AML-193 (cell line): ENCODE data around the gene AP1G2.
"Not testable (repeated sequence)": the region's sequence is repeated elsewhere in the genome, so short reads cannot be mapped to it uniquely, and the experiment has no call there.

Source experiments
- DNase-seq, 2 experiments: peaks; one replicate each; lab custom pipeline; 2025; lab: John Stamatoyannopoulos, UW

Gene AP1G2

DNA sequence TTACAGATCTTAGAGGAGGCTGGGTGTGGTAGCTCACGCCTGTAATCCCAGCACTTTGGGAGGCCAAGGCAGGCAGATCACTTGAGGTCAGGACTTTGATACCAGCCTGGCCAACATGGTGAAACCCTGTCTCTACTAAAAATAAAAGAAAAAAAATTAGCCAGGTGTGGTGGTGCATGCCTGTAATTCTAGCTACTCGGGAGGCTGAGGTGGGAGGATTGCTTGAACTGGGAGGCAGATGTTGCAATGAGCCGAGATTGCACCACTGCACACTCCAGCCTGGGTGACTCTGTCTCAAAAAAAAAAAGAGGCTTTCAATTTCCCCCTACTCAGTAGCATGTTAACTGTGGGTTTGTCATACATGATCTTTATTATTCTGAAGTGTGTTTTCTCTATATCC lies 26.6 kb upstream of the AP1G2 start:
- DNase-seq, result not testable (repeated sequence)

DNA sequence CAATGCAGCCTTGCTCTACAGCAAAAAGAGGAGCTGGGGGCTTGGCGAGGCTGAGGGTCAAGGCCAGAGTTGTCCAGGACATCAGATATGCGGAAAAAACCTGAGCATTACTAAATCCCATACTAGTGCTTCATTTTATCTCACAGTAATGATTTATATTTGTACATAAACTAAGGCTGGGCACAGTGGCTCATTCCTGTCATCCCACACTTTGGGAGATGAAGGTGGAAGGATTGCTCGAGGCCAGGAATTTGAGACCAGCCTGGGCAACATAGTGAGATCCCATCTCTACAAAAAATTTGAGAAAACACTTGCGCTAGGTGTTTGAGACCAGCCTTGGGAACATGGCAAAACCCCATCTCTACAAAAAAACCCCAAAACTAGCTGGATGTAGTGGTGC lies 22.6 kb upstream of the AP1G2 start:
- no peak for DNase-seq

DNA sequence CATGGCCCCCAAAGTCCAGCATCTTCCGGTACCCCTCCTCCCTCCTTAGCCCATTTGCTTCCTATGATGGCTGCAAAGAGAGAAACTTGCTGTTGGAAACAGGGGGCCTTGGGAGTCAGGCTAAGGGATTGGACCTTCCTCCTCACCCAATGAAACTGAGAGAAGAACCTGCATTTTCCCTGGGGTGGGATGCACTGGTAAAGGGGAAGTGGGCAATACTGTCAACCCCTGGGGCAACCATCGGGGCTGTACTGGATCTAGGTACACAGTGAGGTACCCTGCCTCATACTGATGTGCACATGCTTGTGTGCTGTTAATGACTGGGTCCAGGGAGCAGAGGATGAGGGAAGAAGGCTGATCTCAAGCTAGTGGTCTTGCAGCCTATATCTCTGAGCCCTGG lies 22.0 kb upstream of the AP1G2 start:
- DNase-seq, result no peak

DNA sequence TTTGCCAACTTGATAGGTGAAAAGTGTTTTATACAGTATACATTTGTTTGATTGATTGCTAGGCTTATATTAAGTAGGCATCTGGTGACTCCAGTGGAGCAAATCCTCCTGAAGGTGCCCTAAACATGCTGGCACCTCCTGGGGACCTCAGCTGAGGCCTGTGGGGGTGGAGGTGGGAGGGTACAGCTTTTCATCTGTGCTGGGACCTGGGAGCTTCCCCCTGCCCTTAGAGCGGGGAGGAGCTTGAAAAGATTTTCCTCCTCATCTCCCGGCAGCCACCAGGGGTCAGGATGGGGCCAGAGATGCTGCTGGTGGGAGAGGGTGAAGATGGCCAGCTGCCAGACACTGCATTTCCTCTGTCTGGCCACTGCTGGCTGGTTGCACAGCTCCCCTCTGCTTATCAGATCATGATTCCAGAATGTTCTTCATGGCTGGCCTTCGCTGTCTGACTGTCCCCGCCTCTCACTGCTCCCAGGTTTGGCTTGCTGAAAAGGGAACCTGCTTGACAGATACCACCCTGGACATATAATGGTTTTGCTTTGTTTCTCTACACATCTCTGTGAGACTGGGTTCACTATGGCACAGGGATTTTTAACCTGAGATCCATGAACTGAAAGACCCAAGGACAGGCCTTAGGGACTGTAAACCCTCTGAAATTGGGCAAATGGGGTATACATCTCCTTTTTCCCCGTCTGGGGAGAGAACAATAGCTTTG lies 21.4 kb upstream of the AP1G2 start:
- peak; percentile 78 for DNase-seq

DNA sequence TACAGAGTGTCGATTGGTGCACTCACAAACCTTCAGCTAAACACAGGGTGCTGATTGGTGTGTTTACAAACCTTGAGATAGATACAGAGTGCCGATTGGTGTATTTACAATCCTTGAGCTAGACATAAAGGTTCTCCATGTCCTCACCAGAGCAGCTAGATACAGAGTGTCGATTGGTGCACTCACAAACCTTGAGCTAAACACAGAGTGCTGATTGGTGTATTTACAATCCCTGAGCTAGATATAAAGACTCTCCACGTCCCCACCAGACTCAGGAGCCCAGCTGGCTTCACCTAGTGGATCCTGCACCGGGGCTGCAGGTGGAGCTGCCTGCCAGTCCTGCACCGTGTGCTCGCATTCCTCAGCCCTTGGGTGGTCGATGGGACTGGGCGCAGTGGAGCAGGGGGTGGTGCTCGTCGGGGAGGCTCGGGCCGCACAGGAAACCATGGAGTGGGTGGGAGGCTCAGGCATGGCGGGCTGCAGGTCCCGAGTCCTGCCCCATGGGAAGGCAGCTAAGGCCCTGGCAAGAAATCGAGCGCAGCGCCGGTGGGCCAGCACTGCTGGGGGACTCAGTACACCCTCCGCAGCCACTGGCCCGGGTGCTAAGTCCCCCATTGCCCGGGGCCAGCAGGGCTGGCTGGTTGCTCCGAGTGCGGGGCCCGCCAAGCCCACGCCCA lies 17.1 kb upstream of the AP1G2 start:
- not testable (repeated sequence) for DNase-seq

DNA sequence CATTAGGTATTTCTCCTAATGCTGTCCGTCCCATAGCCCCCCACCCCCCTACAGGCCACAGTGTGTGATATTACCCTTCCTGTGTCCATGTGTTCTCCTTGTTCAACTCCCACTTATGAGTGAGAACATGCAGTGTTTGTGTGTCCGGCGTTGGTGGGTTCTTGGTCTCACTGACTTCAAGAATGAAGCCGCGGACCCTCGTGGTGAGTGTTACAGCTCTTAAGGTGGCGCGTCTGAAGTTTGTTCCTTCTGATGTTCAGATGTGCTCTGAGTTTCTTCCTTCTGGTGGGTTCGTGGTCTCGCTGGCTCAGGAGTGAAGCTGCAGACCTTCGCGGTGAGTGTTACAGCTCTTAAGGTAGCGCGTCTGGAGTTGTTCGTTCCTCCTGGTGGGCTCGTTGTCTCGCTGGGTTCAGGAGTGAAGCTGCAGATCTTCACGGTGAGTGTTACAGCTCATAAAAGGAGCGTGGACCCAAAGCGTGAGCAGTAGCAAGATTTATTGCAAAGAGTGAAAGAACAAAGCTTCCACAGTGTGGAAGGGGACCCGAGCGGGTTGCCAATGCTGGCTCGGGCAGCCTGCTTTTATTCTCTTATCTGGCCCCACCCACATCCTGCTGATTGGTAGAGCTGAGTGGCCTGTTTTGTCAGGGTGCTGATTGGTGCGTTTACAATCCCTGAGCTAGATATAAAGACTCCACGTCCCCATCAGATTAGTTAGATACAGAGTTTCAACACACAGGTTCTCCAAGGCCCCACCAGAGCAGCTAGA lies 16.4 kb upstream of the AP1G2 start:
- not testable (repeated sequence) for DNase-seq

DNA sequence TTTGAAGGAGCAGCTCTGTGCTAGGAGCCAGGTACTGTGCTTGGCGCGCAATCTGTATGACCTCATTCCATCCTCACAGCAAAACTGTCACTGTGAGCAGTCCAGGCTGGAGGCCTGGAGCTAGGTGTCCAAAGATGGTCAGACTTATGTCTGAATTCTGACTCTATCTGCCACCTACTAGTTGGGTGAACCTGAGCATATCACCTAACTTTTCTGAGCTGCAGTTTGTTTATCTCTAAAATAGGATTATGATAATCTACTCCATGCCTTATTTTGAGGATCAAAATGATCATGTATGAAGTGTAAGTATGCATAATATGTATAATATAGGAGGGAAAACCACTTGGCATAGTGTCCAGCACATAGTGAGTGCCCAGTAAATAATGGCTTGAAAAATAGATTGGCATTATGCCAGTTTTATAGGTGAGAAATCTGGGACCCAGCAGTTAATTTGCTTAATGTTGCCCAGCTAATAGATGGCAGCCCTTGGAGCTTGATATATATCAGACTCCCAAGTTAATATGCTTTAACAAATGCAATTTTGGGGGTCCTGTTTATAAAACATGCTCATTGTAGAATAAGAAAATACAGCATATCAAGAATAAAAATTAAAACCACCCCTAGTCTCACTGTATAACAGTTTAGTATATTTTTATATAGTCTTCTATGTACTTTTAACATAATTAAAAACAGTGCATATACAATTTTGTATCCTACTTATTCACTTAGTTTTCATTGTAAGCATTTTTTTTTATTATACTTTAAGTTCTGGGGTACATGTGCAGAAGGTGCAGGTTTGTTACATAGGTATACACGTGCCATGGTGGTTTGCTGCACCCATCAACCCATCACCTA lies 15.5 kb upstream of the AP1G2 start:
- DNase-seq, result no peak

DNA sequence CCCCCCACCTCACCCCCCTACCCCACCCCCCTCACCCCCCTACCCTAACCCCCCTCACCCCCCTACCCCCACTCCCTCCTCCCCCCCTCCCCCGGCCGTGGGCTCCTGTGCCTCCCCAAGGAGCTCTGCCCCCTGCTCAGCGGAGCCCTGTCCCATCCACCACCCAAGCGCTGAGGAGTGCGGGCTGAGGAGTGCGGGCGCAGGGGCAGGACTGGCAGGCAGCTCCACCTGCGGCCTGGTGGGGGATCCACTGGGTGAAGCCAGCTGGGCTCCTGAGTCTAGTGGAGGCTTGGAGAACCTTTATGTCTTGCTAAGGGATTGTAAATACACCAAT lies 13.3 kb upstream of the AP1G2 start:
- DNase-seq, result no peak

DNA sequence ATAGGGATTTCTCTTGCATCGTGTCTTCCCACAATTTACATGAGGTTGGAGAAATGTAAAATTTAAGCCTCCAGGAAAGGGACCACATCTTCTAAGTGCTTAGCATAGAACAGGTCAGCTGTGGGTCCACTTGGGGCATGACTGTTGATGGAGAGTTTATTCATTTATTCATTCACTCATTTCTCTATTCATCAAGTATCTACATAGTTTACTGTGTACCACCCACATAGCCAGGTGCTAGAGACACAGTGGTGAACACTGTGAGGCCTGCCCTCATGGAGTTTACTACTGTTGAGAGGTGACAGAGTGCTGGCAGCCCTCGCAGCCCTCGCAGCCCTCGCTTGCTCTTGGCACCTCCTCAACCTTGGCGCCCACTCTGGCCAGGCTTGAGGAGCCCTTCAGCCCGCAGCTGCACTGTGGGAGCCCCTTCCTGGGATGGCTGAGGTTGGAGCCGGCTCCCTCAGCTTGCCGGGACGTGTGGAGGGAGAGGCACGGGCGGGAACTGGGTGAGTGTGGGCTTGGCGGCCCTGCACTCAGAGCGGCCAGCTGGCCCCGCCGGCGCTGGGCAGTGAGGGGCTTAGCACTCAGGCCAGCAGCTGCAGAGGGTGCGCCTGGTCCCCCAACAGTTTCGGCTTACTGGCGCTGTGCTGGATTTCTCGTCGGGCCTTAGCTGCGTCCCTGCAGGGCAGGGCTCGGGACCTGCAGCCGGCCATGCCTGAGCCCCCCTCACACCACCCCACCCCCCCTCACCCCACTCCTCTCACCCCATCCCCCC lies 12.7 kb upstream of the AP1G2 start:
- no peak for DNase-seq

DNA sequence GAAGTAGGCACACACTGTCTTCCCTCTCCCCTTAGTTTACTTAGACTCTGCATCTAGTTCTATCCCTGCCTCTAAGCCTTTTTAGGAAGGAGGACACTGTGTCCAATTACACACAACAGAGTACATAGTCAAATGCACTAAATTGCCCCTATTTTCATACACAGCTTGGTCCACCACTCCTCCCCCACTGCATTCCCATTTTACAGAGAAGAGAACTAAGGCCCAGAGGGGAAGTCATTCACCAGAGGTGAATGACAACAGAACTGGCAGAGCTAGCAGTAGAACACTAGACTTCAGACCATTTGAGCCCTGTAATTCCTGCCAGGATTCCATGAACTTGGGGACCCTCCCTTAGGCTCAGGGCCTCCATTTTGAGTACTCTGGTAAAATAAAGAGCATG lies 12.1 kb upstream of the AP1G2 start:
- DNase-seq, result no peak

DNA sequence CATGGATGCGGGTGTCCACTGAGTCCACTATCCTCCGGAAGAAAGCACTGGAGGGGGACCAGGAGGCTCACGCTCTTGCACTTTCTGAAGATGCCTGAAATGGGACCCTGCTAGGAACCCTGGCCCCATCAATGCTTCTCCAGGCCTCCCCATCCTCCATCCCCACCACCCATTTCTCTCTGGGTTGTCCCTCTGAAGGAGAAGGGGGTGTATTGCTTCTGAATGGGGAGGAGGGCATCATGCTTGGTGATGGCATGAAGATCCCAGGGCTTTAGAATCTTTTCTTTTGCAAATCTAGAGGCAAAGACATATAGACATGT lies 11.7 kb upstream of the AP1G2 start:
- no peak for DNase-seq

DNA sequence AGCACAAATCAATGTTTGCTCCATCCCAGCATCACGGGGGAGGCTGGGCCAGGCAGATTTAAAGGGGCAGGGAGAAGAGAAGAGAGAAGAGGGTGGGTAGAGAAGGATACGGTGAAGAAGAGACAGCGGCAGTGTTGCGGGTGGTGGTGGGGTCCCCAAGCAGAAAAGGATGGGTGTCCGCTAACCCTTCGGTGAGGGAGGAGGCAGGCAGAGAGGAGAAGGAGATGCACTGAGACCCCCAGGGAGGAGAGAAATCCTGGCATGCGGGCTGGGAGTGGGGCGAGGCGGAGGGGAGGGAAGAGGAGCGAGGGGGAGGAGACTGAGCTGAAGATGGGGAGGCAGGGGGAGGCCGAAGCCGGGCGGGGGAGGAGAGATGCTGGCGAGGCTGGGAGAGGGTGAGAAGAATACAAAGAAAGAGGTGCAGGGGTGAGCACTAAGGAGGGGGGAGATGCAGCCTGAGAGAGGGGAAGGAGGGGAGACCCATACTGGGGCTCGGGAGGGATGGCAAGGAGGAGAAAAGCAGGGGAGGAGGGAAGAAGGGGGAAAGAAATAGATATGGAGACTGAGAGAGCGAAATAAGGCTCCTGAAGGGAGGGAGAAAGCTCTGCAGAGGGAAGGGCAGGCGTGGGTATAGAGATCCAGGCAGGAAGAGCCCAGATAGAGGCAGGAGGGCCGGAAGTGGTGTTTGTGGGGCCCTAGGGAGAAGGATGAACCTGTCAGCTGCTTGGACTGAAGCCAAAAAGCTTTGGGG lies 11.1 kb upstream of the AP1G2 start, which contains the start of gene JPH4:
TSS of gene JPH4 (minus strand) at position 231 of the 751 bp plus-strand sequence. CDS start 1,337 bp downstream, outside the sequence.
- no peak for DNase-seq

DNA sequence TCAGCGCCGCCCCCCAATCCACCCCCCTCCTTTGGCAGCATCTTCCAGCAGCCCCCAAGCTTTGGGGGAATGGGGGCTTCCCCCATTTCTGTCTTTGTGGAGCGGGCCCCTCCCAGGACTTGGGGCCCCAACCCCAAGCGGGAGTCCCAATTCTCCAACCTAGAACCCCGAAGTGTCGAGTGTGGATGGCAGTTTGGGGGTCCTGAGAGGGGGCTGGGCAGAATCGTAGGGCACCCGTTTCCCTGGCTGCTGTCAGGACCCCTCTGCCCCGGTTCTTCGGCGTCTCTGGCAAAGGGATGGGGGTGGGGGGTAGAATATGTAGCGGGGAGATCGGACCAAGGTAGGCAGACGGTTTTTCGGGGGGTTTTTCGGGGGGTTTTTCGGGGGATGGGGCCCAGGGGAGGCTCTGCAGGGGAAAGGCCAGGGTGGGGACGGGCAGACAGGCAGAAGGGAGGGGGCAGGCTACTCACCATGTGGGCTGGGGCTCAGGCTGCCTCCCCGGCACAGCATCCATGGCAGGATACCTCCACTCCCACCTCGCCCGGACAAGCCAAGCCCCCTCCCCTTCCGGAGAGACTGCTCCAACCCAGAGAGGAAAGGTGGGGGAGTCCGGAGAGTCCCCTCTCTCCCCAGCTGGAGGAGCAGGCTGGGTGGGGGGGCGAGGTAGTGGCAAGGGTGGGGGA lies 10.3 kb upstream of the AP1G2 start:
- no peak for DNase-seq

DNA sequence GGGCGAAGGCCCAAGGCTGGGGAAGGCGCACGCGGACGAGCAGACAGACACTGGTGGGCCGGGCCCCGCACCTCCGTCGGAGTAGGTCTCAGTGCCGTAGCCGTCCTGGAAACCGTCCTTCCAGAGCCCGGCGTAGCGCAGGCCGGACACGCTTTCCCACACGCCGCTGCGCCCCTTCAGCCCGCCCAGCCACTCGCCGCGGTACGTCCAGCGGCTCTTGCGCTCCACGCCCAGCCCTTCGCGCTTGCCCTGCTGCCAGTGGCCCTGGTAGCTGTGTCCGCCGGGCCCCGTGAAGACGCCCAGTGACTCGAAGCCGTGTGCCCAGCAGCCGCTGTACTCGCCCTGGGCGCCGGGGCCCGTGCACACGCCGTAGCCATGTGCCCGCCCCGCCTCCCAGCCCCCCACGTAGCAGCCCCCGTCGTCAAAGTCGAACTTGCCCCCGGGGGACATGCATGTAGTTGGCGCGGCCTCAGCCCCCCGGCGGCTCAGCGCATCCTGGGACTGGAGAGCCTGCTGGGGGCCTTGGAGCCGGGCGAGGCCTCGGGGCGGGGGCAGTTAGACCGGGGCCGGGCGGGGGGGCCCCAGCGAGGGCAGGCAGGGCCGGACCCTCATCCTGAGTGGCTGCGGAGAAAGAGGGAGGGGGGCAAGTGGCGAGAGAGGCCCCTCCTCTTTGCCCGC lies 9.6 kb upstream of the AP1G2 start:
- DNase-seq, result no peak

DNA sequence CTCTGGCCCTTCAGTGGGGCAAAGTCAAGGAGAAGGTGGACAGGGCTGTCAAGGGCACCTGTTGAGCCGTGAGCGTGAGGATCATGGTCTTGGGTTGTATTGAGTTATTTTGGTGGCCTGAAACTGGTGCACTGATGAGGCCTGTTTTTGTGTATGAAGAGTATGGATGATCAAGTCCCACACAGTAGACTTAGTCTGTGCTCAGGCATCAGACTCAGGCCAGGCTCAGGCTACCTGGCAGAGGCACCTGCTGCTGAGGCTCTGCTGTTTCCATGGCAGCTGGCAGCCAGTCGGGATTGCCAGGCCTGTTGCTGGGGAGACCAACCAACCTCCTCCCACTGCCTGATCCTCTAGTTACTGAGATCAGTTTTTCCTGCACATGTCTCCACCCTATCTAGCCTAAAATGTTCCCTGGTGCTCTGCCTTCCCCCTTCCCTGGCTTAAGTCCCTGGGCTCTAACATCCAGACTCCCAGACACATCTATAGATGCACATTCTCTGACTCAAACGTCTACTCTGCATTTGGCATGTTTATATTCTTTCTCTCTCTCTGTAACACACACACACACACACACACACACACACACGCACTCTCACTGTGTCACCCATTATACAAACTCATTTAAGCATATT lies 5.9 kb upstream of the AP1G2 start:
- DNase-seq, result no peak

DNA sequence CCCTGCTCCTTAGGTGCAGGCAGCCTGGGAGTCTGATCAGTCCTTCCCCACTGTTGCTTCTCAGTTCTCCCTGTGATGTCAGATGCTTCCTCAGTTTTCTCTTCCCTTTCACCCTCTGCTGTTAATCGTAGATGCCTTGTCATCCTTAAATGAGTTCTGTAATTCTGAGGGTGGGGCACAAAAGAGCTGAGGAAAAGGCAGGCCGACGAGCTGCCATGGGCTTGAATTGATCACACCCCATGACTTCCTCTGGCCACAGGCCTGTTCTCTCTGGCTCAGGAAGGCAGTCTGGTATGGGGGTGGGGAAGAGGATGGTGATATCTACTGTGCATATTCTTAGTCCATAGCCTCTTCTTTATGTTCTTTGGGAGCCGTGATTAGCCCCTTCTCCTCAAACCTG lies 5.2 kb upstream of the AP1G2 start:
- DNase-seq, result no peak

DNA sequence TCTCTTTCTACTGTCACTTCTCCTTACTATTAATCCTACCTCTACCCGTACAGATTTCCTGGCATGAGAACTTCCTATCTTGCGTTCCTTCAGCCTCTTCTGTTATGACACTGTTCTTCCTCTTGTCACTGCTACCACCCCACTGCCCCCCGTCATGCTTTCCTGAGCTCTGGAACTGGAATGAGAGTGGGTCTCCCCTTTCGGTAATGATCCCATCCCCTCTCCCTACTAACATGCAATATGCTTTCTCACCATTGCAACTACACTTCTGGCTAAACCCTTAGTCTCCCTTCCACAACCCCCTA lies 4.9 kb upstream of the AP1G2 start:
- no peak for DNase-seq

DNA sequence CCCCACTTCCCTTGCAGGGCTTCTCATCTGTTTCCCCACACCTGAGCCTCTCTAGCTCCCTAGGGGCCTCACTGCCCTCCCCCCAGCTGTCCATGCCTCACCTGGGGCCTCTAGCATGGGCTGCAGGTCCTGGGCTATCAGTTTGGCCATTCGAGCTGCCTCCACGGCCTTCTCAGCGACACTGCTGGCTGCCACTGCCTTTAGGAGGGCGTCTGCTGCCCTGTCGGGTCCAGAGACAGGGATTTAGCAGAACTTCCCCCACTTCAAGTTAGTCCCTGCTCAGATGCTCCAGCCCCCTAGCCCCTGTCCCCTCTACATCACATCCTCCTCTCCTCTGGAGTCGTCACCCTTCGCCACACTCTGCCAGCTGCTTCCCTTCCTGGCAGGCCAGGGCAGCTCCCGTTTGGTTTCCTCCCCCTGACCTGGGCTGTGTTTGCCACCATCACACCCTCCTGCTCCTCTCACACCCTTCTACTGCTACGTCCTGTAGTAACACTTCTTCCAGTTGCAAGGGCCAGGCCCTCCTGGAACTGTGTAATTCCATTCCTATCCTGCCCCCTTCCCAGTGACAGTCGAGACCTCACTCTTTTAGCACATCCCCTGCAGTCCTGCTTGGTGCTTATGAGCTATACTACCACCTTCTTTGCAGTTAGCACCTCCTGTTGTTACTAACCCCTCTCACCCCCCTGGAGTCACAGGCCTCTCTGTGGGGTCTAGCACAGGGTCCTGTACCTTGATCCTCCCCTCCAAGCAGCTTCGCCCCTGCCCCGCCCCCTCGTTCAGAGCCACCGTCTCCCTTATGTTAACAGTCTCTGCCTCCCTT lies 4.3 kb upstream of the AP1G2 start:
- no peak for DNase-seq
